Measurements from ENCODE around the gene VWC2. TPM values are rescaled to one million over a fixed set of nuclear protein-coding genes. Genes with fewer than 3 reads are reported as not detected.

Gene VWC2
- total RNA-seq, 1 experiment from 2014 or later, result not detected

GRCh38 chr7:49885593-49886285 lies 112.3 kb downstream of the VWC2 start:
- Histone ChIP-seq H3K27ac (ENCODE audit: low read length) (no peak overlapping the region), H3K27me3 (ENCODE audit: control insufficient read depth, insufficient read depth, low read length) (no peaks in the 10 kb centered on the region), H3K4me3 (ENCODE audit: low read depth in 2 of 2, low read length in 2 of 2) (no peak overlapping the region), H3K36me3 (ENCODE audit: control insufficient read depth, insufficient read depth, low read length) (no peaks in the 10 kb centered on the region), H3K9me3 (ENCODE audit: control insufficient read depth, insufficient read depth, low read depth, low read length) (no peaks in the 10 kb centered on the region), H3K4me1 (ENCODE audit: control insufficient read depth, insufficient read depth, low read length) (no peaks in the 10 kb centered on the region)
- ATAC-seq (no peak), DNase-seq (ENCODE audit: low read depth, low spot score) (no peak)
- ChIA-PET POLR2A (no interaction called here), CTCF (no interaction called here)
- TF ChIP-seq TCF7L2 (IDR thresholded peaks at IDR 0.05; ENCODE audit: low read depth, low read length) (no peak), SIN3A (IDR thresholded peaks at IDR 0.05; ENCODE audit: borderline replicate concordance, insufficient read depth, low read depth, low read length) (no peak), POLR2AphosphoS5 (IDR thresholded peaks at IDR 0.05; ENCODE audit: low read depth, low read length) (no peak)
- in situ Hi-C loops (cut with HindIII; ENCODE audit: low pct_unique_long_range_greater_than_20kb, low sequenced_read_pairs) (no loop called here), intact Hi-C loops (cut with micrococcal nuclease; ENCODE audit: unreplicated experiment) (no loop called here)
- no TSS peak for BruUV-seq (replicated peaks)

DNA sequence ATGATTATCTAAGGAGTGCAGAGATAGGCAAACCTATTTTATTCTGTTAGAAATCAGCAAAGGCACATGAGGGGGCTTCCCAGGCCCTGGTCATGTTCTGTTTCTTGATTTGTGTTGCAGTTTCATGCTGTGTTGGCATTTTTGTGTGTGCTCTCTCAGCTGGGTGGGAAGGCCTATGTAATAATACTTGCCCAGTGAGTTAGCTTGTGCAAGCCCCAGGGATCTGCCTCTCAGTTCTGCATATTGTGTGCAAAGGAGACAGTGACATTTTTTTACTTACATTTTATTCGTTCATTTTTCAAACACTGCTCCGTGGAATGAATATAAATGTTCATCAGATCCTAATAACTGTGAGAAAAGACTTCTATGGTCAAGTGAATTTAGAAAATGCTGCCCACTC lies 119.0 kb downstream of the VWC2 start:
- Histone ChIP-seq H3K9me3 (ENCODE audit: control insufficient read depth, insufficient read depth, low read depth, low read length) (no peaks in the 10 kb centered on the region), H3K27ac (ENCODE audit: low read length) (no peak overlapping the region), H3K4me3 (ENCODE audit: low read depth in 2 of 2, low read length in 2 of 2) (no peak overlapping the region), H3K27me3 (ENCODE audit: control insufficient read depth, insufficient read depth, low read length) (no peaks in the 10 kb centered on the region), H3K4me1 (ENCODE audit: control insufficient read depth, insufficient read depth, low read length) (no peaks in the 10 kb centered on the region), H3K36me3 (ENCODE audit: control insufficient read depth, insufficient read depth, low read length) (no peaks in the 10 kb centered on the region)
- DNase-seq (ENCODE audit: low read depth, low spot score) (no peak), ATAC-seq (no peak)
- no TSS peak for BruUV-seq (replicated peaks)
- no peak for TF ChIP-seq CTCF (IDR thresholded peaks at IDR 0.05)
- TF ChIP-seq SIN3A (IDR thresholded peaks at IDR 0.05; ENCODE audit: borderline replicate concordance, insufficient read depth, low read depth, low read length), result no peak
- TF ChIP-seq, protein P1, sequence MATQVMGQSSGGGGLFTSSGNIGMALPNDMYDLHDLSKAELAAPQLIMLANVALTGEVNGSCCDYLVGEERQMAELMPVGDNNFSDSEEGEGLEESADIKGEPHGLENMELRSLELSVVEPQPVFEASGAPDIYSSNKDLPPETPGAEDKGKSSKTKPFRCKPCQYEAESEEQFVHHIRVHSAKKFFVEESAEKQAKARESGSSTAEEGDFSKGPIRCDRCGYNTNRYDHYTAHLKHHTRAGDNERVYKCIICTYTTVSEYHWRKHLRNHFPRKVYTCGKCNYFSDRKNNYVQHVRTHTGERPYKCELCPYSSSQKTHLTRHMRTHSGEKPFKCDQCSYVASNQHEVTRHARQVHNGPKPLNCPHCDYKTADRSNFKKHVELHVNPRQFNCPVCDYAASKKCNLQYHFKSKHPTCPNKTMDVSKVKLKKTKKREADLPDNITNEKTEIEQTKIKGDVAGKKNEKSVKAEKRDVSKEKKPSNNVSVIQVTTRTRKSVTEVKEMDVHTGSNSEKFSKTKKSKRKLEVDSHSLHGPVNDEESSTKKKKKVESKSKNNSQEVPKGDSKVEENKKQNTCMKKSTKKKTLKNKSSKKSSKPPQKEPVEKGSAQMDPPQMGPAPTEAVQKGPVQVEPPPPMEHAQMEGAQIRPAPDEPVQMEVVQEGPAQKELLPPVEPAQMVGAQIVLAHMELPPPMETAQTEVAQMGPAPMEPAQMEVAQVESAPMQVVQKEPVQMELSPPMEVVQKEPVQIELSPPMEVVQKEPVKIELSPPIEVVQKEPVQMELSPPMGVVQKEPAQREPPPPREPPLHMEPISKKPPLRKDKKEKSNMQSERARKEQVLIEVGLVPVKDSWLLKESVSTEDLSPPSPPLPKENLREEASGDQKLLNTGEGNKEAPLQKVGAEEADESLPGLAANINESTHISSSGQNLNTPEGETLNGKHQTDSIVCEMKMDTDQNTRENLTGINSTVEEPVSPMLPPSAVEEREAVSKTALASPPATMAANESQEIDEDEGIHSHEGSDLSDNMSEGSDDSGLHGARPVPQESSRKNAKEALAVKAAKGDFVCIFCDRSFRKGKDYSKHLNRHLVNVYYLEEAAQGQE (IDR thresholded peaks at IDR 0.05; ENCODE audit: insufficient read depth in 1 of 2, low read depth in 2 of 2, low read length in 1 of 2), result no peak
- no peak for TF ChIP-seq POLR2AphosphoS5 (IDR thresholded peaks at IDR 0.05; ENCODE audit: low read depth, low read length)
- TF ChIP-seq TCF7L2 (IDR thresholded peaks at IDR 0.05; ENCODE audit: low read depth, low read length), result no peak
- ChIA-PET CTCF (no interaction called here), POLR2A (no interaction called here)
- intact Hi-C loops (cut with micrococcal nuclease; ENCODE audit: unreplicated experiment), result no loop called here
- in situ Hi-C loops (cut with HindIII; ENCODE audit: low pct_unique_long_range_greater_than_20kb, low sequenced_read_pairs), result no loop called here

DNA sequence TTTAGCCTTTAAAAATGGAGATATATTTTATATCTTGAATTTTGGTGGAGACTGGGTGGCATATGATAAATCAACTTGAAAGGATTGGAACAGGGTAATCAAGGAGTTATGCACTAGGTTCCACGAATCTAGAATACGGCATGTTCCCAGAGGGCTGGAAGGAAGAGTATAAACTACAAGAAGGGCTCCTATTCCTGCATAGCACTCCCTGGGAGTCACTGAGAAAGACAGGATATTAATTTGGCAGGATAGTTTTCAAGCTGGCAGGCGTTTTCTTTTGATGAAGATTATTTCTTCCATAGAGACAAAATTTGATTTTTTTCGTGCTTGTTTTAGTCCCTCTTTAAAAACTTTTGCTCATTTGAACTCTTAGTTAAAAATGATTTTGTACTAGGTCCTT lies 119.7 kb downstream of the VWC2 start:
- H3K9me3 ChIP-seq (ENCODE audit: control insufficient read depth, insufficient read depth, low read depth, low read length), result no peaks in the 10 kb centered on the region
- H3K27me3 ChIP-seq (ENCODE audit: control insufficient read depth, insufficient read depth, low read length), result no peaks in the 10 kb centered on the region
- no TSS peak for BruUV-seq (replicated peaks)
- H3K4me3 ChIP-seq (ENCODE audit: low read depth in 2 of 2, low read length in 2 of 2), result no peak overlapping the region
- H3K36me3 ChIP-seq (ENCODE audit: control insufficient read depth, insufficient read depth, low read length), result no peaks in the 10 kb centered on the region
- no peak overlapping the region for H3K27ac ChIP-seq (ENCODE audit: low read length)
- TF ChIP-seq SIN3A (IDR thresholded peaks at IDR 0.05; ENCODE audit: borderline replicate concordance, insufficient read depth, low read depth, low read length), result no peak
- TF ChIP-seq CTCF (IDR thresholded peaks at IDR 0.05), result no peak
- TF ChIP-seq TCF7L2 (IDR thresholded peaks at IDR 0.05; ENCODE audit: low read depth, low read length), result no peak
- TF ChIP-seq, protein P1 (IDR thresholded peaks at IDR 0.05; ENCODE audit: insufficient read depth in 1 of 2, low read depth in 2 of 2, low read length in 1 of 2), result no peak
- no peak for TF ChIP-seq POLR2AphosphoS5 (IDR thresholded peaks at IDR 0.05; ENCODE audit: low read depth, low read length)
- in situ Hi-C loops (cut with HindIII; ENCODE audit: low pct_unique_long_range_greater_than_20kb, low sequenced_read_pairs) (no loop called here), intact Hi-C loops (cut with micrococcal nuclease; ENCODE audit: unreplicated experiment) (no loop called here)
- ChIA-PET CTCF (no interaction called here), POLR2A (no interaction called here)
- DNase-seq (ENCODE audit: low read depth, low spot score) (no peak), ATAC-seq (no peak)
- no peaks in the 10 kb centered on the region for H3K4me1 ChIP-seq (ENCODE audit: control insufficient read depth, insufficient read depth, low read length)
